Dedifferentiated amniotic fluid mesenchymal stem cell (primary cell): Measurements from ENCODE around the gene MRGPRG.
"Not testable (repeated sequence)": the region's sequence is repeated elsewhere in the genome, so short reads cannot be mapped to it uniquely, and the experiment has no call there.

Experiments
- DNase-seq: peaks from one replicate; pipeline ENCODE4 v3.0.0-alpha.2; 2016; ENCODE audit errors: extremely low spot score

MRGPRG gene

GRCh38 chr11:3176487-3176886, 42.1 kb downstream of the MRGPRG start:
- no peak for DNase-seq

GRCh38 chr11:3175194-3175593, 43.4 kb downstream of the MRGPRG start:
- DNase-seq: no peak

- no peak for DNase-seq
Observed at GRCh38 chr11:3174387-3174786, 44.2 kb downstream of the MRGPRG start.

GRCh38 chr11:3173795-3174194, 44.8 kb downstream of the MRGPRG start:
- DNase-seq: no peak

GRCh38 chr11:3171931-3172560, 46.6 kb downstream of the MRGPRG start:
- DNase-seq: no peak

- DNase-seq: no peak
Observed at GRCh38 chr11:3170756-3171650, 47.6 kb downstream of the MRGPRG start.

GRCh38 chr11:3170044-3170755, 48.4 kb downstream of the MRGPRG start:
- no peak for DNase-seq

GRCh38 chr11:3169255-3170043, 49.2 kb downstream of the MRGPRG start:
- DNase-seq: peak; percentile 50

- DNase-seq: not testable (repeated sequence)
Observed at GRCh38 chr11:3168742-3169254, 49.8 kb downstream of the MRGPRG start.
